Skeletal muscle satellite cell (primary cell): ENCODE data around the gene SLC25A26.

Experiments
- H3K27me3 ChIP-seq: 2 replicates; pipeline ENCODE4 v1.7.0; 2013; ENCODE audit warnings: low read length; ENCODE audit not compliant: control insufficient read depth, insufficient read depth
- H3K36me3 ChIP-seq: 2 replicates; pipeline ENCODE4 v1.7.0; 2013; ENCODE audit warnings: mild to moderate bottlenecking, control low read depth, low read length; ENCODE audit not compliant: insufficient read depth
- H3K4me1 ChIP-seq: 2 replicates; pipeline ENCODE4 v1.7.0; 2013; ENCODE audit warnings: low read length; ENCODE audit not compliant: control insufficient read depth, insufficient read depth
- H3K4me2 ChIP-seq: 2 replicates; pipeline ENCODE4 v1.7.0; 2013; ENCODE audit warnings: mild to moderate bottlenecking, low read length
- H3K4me3 ChIP-seq: 2 replicates; pipeline ENCODE4 v1.7.0; 2013; ENCODE audit warnings: low read length
- H3K9ac ChIP-seq: 2 replicates; pipeline ENCODE4 v1.7.0; 2013; ENCODE audit warnings: mild to moderate bottlenecking, low read depth, low read length, moderate library complexity
- H3K9me3 ChIP-seq: replicated peaks from 2 replicates; pipeline ENCODE4 v1.7.0; 2013; ENCODE audit warnings: mild to moderate bottlenecking, control low read depth, low read length

SLC25A26 gene

DNA sequence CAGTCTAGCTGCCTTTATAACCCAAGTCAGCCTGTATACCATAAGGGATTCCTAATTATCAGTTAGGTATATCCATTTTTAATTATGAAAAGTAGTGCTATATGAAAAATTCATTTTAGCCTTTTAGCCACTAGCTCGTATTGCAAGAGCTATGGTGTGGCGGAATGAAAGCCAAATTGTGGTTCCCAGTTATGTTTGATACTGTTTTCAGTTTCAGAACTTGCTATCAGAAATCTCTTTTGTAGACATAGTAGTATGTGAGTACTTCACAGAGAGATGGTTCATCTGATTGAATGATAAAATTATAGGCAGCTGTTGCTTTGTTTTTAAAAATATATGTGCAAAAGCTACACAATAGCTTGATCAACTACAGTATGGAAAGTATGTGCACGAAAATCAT is 134.6 kb downstream of the SLC25A26 start:
- Histone ChIP-seq H3K27me3 (no peaks in the 10 kb centered on the region), H3K4me1 (peaks cover 10% of the 10 kb centered on the region), H3K4me3 (no peak overlapping the region), H3K4me2 (no peak overlapping the region), H3K9ac (no peak overlapping the region), H3K9me3 (no peaks in the 10 kb centered on the region), H3K36me3 (no peaks in the 10 kb centered on the region)

- Histone ChIP-seq H3K9me3 (no peaks in the 10 kb centered on the region), H3K4me3 (no peak overlapping the region), H3K27me3 (no peaks in the 10 kb centered on the region), H3K4me2 (no peak overlapping the region), H3K4me1 (peaks cover 10% of the 10 kb centered on the region), H3K9ac (no peak overlapping the region), H3K36me3 (no peaks in the 10 kb centered on the region)
These were observed 135.2 kb downstream of the SLC25A26 start for GRCh38 chr3:66355997-66356396.

- Histone ChIP-seq H3K36me3 (no peaks in the 10 kb centered on the region), H3K4me2 (no peak overlapping the region), H3K4me1 (peaks cover 13% of the 10 kb centered on the region), H3K9ac (no peak overlapping the region), H3K9me3 (no peaks in the 10 kb centered on the region), H3K27me3 (no peaks in the 10 kb centered on the region), H3K4me3 (no peak overlapping the region)
These were observed 140.6 kb downstream of the SLC25A26 start for GRCh38 chr3:66361356-66361755.

DNA sequence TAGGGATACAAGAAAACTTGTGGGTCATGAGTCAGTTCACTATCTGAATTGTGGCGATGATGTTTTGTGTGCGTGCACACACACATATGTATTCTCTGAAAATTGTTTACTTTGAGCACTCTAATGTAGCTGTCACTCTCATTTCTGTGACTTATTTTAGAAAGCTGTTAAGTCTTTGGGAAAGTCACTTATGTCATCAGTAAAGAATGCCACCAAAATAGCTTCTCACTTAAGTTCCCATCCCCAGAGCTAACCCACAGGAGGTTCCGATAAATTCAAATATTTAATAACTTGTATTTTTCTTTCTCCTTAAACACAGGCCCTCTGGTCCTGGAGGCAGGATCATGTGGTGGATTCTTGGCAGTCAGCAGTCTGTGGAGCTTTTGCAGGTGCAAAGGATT is 141.7 kb downstream of the SLC25A26 start:
- H3K9ac ChIP-seq: no peak overlapping the region
- no peaks in the 10 kb centered on the region for H3K36me3 ChIP-seq
- no peak overlapping the region for H3K4me3 ChIP-seq
- no peaks in the 10 kb centered on the region for H3K9me3 ChIP-seq
- no peak overlapping the region for H3K4me2 ChIP-seq
- H3K4me1 ChIP-seq: peaks cover 13% of the 10 kb centered on the region
- no peaks in the 10 kb centered on the region for H3K27me3 ChIP-seq

- Histone ChIP-seq H3K36me3 (no peaks in the 10 kb centered on the region), H3K27me3 (no peaks in the 10 kb centered on the region), H3K9me3 (no peaks in the 10 kb centered on the region)
These were observed 142.3 kb downstream of the SLC25A26 start for GRCh38 chr3:66363148-66363547.

GRCh38 chr3:66365080-66365479 is 144.3 kb downstream of the SLC25A26 start:
- Histone ChIP-seq H3K27me3 (no peaks in the 10 kb centered on the region), H3K4me2 (no peak overlapping the region), H3K9ac (no peak overlapping the region), H3K36me3 (no peaks in the 10 kb centered on the region), H3K9me3 (no peaks in the 10 kb centered on the region), H3K4me3 (no peak overlapping the region), H3K4me1 (peaks cover 13% of the 10 kb centered on the region)

More at GRCh38 chr3:66363148-66363547, 142.3 kb downstream of the SLC25A26 start:
- Histone ChIP-seq H3K9ac (no peak overlapping the region), H3K4me2 (no peak overlapping the region), H3K4me1 (peaks cover 13% of the 10 kb centered on the region), H3K4me3 (no peak overlapping the region)

DNA sequence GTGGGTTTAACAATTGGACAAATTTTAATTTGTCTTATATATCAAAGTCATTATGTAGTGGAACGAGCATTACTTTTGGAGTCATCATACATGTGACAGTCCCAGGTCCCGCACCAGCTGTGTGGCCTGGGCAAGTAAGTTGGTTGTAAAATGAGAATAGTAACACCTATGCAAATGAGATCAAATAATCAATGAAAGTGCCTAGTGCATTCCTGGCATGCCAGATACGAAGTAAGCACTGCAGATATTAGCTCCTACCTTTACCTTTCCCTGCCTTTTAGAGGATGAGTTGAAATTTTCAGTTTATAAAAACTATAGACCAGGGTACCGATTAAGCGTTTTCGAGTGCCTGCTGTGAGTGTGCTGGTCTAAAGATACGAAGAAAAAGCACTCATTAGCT is 145.9 kb downstream of the SLC25A26 start:
- Histone ChIP-seq H3K4me3 (no peak overlapping the region), H3K9ac (no peak overlapping the region), H3K27me3 (no peaks in the 10 kb centered on the region), H3K4me2 (no peak overlapping the region), H3K36me3 (no peaks in the 10 kb centered on the region), H3K9me3 (no peaks in the 10 kb centered on the region), H3K4me1 (peaks cover 13% of the 10 kb centered on the region)

GRCh38 chr3:66367979-66368378 is 147.2 kb downstream of the SLC25A26 start:
- H3K4me1 ChIP-seq: peaks cover 3% of the 10 kb centered on the region
- no peaks in the 10 kb centered on the region for H3K9me3 ChIP-seq
- no peak overlapping the region for H3K4me2 ChIP-seq
- no peaks in the 10 kb centered on the region for H3K36me3 ChIP-seq
- H3K9ac ChIP-seq: no peak overlapping the region
- H3K27me3 ChIP-seq: no peaks in the 10 kb centered on the region
- H3K4me3 ChIP-seq: no peak overlapping the region

- Histone ChIP-seq H3K4me2 (no peak overlapping the region), H3K36me3 (no peaks in the 10 kb centered on the region), H3K4me1 (no peaks in the 10 kb centered on the region), H3K9ac (no peak overlapping the region), H3K4me3 (no peak overlapping the region), H3K9me3 (no peaks in the 10 kb centered on the region), H3K27me3 (no peaks in the 10 kb centered on the region)
These were observed 149.4 kb downstream of the SLC25A26 start for GRCh38 chr3:66370179-66370578.

- H3K4me2 ChIP-seq: no peak overlapping the region
- no peaks in the 10 kb centered on the region for H3K9me3 ChIP-seq
- H3K4me1 ChIP-seq: no peaks in the 10 kb centered on the region
- no peak overlapping the region for H3K9ac ChIP-seq
- no peaks in the 10 kb centered on the region for H3K36me3 ChIP-seq
- no peak overlapping the region for H3K4me3 ChIP-seq
- no peaks in the 10 kb centered on the region for H3K27me3 ChIP-seq
These were observed 150.6 kb downstream of the SLC25A26 start for GRCh38 chr3:66371432-66371831.

GRCh38 chr3:66372681-66373350 is 152.0 kb downstream of the SLC25A26 start:
- Histone ChIP-seq H3K27me3 (no peaks in the 10 kb centered on the region), H3K4me1 (peaks cover 8% of the 10 kb centered on the region), H3K9me3 (no peaks in the 10 kb centered on the region), H3K9ac (no peak overlapping the region), H3K36me3 (no peaks in the 10 kb centered on the region), H3K4me3 (no peak overlapping the region), H3K4me2 (no peak overlapping the region)

GRCh38 chr3:66376568-66376967 is 155.8 kb downstream of the SLC25A26 start:
- Histone ChIP-seq H3K4me2 (peak overlapping the region; percentile 10), H3K9me3 (no peaks in the 10 kb centered on the region), H3K9ac (no peak overlapping the region), H3K4me3 (no peak overlapping the region), H3K36me3 (peaks cover 15% of the 10 kb centered on the region), H3K27me3 (no peaks in the 10 kb centered on the region), H3K4me1 (peaks cover 8% of the 10 kb centered on the region)
